ENCODE measurements around the gene CLEC4G.

Gene CLEC4G

GRCh38 chr19:7729211-7729610, 2.7 kb downstream of the CLEC4G start:
- no peak for DNase-seq (ENCODE audit: low read depth in 2 of 2)

DNA sequence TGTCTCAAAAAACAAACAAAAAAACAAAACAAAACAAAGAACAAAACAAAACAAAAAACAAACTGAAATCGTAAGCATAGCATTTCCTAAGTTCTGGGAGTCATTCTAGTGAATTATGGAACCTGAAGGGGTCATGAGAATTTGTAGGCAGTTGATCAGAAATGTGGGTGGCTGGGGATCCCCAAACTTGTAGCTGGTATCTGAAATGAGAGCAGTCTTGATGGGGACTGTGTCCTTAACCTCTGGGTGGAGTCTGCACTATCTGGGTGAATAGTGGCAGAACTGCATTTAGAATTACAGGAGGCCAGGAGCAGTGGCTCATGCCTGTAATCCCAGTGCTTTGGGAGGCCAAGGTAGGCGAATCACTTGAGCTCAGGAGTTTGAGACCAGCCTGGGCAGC, 6.1 kb downstream of the CLEC4G start:
- no peak for DNase-seq (ENCODE audit: low read depth in 2 of 2)

- no peak for DNase-seq (ENCODE audit: low read depth in 2 of 2)
Observed at GRCh38 chr19:7722231-7722651, 9.7 kb downstream of the CLEC4G start.

- DNase-seq (ENCODE audit: low read depth in 2 of 2), result no peak
Observed at GRCh38 chr19:7720351-7720750, 11.6 kb downstream of the CLEC4G start.

DNA sequence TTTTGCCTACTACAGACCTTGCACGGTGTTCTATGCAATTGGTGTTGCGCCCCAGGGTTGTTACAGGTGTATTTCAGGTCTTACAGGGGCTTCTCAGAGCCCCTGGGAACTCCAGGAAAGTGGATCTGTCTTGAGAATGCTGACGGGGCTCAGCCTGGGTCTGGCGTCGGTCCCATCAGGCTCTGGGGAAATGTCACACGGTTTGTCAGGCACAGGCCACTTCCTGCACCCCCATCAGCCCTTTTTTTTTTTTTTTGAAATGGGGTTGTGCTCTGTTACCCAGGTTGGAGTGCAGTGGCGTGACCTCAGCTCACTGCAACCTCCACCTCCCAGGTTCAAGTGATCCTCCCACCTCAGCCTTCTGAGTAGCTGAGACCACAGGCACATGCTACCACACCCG, 13.2 kb downstream of the CLEC4G start:
- no peak for DNase-seq (ENCODE audit: low read depth in 2 of 2)

DNA sequence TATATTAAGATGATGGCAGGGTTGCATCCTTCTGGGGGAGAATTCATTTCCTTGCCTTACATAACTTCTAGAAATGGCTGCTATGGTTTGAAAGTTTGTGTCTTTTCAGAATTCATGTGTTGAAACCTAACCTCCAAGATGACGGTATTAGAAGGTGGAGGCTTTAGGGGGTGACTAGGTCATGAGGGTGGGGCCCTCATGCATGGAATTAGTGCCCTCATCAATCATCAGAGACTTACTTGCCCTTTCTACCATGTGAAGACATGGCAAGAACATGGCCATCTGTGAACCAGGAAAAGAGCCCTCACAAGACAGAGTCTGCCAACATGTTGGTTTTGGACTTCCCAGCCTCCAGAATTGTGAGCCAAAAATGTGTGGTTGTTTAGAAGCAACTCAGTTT, 15.1 kb downstream of the CLEC4G start:
- no peak for DNase-seq (ENCODE audit: low read depth in 2 of 2)

DNA sequence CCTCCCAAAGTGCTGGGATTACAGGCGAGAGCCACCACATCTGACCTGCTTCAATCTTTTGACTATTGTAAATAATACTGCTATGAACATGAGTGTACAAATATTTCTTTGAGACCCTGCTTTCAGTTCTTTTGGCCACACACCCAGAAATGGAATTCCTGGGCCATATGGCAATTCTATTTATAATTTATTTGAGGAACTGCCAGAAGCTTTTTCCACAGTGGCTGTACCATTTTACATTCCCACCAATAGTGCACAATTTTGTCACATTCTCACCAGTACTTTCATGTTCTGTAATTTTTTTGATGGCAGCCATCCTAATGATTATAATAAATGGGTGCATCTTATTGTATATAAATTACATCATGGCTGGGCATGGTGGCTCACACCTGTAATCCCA, 16.2 kb downstream of the CLEC4G start:
- no peak for DNase-seq (ENCODE audit: low read depth in 2 of 2)

DNA sequence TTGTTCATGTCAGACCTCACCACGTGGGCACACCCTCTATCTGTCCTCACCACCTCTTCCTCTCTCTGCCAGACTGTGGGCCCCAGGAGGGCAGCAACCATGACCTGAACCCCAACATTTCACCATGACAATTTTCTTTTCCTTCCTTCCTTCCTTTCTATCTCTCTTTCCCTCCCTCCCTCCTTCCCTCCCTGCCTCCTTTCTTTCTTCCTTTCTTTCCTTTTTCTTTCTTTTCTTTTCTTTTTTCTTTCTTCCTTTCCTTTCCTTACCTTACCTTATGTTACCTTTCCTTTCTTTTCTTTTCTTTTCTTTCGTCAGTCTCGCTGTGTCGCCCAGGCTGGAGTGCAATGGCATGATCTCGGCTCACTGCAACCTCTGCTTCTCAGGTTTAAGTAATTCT, 21.3 kb downstream of the CLEC4G start:
- no peak for DNase-seq (ENCODE audit: low read depth in 2 of 2)

GRCh38 chr19:7709932-7710460, 21.9 kb downstream of the CLEC4G start:
- DNase-seq (ENCODE audit: low read depth in 2 of 2), result no peak

GRCh38 chr19:7706955-7707456, 24.9 kb downstream of the CLEC4G start:
- DNase-seq (ENCODE audit: low read depth in 2 of 2), result no peak

GRCh38 chr19:7706188-7706954, 25.5 kb downstream of the CLEC4G start:
- no peak for DNase-seq (ENCODE audit: low read depth in 2 of 2)

GRCh38 chr19:7705387-7706187, 26.3 kb downstream of the CLEC4G start:
- DNase-seq (ENCODE audit: low read depth in 2 of 2), result peak; percentile 32 to 43

GRCh38 chr19:7704280-7705060, 27.4 kb downstream of the CLEC4G start:
- DNase-seq (ENCODE audit: low read depth in 2 of 2), result no peak

DNA sequence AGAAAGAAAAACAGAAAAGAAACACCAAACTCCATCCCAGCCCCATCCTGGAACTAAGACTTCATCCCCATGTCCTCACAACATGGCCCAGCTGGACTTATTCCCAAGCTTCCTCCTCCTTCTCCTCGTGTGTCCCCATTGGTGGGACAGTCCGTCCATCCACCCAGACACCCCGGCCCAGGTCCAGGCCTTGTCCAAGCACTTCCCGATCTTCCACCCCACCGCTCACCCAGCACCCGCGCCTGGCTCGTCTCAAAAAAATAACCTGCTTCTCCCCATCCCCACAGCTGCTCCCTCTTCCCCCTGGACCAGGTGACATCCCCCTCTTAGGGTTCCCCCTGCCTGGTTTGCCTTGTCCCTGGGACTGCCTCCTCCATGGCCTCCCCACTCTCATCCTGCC, 28.6 kb downstream of the CLEC4G start:
- DNase-seq (ENCODE audit: low read depth in 2 of 2), result no peak

- DNase-seq (ENCODE audit: low read depth in 2 of 2), result no peak
Observed at GRCh38 chr19:7701654-7702457, 30.1 kb downstream of the CLEC4G start, which contains the start of gene FCER2. Gene FCER2, minus strand, starts transcription at chr19:7702131. Its CDS starts 2,371 bp downstream, at chr19:7699760.

DNA sequence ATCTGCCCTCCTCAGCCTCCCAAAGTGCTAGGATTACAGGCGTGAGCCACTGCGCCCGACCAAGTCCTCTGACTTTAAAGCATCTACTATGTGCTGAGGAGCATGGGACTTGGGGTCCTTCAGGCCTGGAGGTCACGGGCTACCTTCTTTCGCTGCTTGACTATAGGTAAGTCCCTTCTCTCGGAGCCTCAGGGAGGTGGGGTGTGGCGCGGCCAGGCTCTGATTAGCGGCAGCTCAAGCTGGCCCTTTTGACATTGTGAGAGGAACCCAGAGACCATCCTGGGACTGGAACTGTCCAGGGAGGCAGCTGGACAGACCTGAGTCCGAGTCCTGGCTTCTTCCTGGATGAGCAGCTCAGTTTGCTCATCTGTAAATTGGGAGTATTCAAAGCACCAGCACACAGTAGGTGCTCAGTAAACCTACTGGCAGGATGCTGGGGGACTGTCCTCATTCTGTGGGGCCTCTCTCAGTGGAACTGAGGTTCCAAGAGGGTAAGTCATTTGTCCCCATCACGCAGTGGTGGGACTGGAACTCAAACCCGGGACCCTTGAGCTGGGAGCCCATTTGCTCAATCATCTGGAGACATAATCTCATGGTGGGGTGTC, 30.8 kb downstream of the CLEC4G start:
- no peak for DNase-seq (ENCODE audit: low read depth in 2 of 2)

GRCh38 chr19:7699417-7700401, 32.2 kb downstream of the CLEC4G start:
- no peak for DNase-seq (ENCODE audit: low read depth in 2 of 2)

DNA sequence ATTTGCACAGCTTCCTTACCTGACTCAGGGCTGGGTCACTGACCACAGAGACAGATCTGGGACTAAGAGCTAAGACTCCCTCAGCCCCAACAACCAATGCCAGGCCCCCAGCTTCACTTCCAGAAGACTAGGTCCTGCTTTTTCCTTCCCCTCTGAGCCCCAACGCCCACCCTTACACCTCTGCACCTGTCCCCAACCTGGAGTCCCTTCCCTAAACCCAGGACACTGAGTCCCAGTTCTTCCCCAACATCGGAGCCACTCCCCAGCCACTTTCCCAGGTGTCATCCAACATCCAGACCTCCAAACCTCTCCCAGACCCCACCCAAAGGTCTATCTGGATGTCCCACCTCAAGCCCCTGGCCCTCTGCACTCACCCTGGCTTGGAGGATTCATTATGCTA, 32.9 kb downstream of the CLEC4G start:
- no peak for DNase-seq (ENCODE audit: low read depth in 2 of 2)

- no peak for DNase-seq (ENCODE audit: low read depth in 2 of 2)
Observed at GRCh38 chr19:7698583-7698982, 33.3 kb downstream of the CLEC4G start.

All from stimulated activated CD8-positive, alpha-beta memory T cell treated with anti-CD3 and anti-CD28 coated beads, Interleukin-7, amount 100 ng/mL, for 1 hour (primary cell).